HepG2 (cell line): ENCODE measurements around the gene PKP1. TPM values are rescaled to one million over a fixed set of nuclear protein-coding genes. Genes with fewer than 3 reads are reported as not detected.

Source experiments
- ATAC-seq: fragments of 200-7000 bp; cut with Tn5 transposase; 3 replicates; pipeline ENCODE4 v1.9.1; 2020; ENCODE audit warnings: mild to moderate bottlenecking, moderate library complexity
- BruUV-seq: library from RNA; stranded (reverse); fragments of 400-500 nt; replicated peaks from 2 replicates; lab custom pipeline; 2021; lab: Mats Ljungman, UMichigan
- CTCF ChIA-PET: fragments of 300-600 bp; formaldehyde crosslinking; extraction: SDS; loops from one replicate; lab custom pipeline; 2021; ENCODE audit warnings: low total read pairs, inconsistent platforms, low intra/inter-chr PET ratio; lab: Yijun Ruan, JAX
- POLR2A ChIA-PET: fragments of 350-600 bp; sonication (Branson Sonifier 250); formaldehyde crosslinking; loops from one replicate; lab custom pipeline; 2020; ENCODE audit warnings: antibody characterized with exemption, inconsistent platforms; lab: Yijun Ruan, JAX
- DNase-seq: peaks from one replicate; pipeline ENCODE4 v3.0.0-alpha.2; 2015; ENCODE audit warnings: low spot score
- FAIRE-seq: peaks from 3 replicates; lab custom pipeline; 2011; peaks lifted over from hg19 to GRCh38; lab: Jason Lieb, UNC
- H2AFZ ChIP-seq: one replicate; pipeline ENCODE4 v1.6.1; 2011; ENCODE audit warnings: low read length, inconsistent platforms
- H3K27ac ChIP-seq: fragments of 300-600 bp; 3 replicates; pipeline ENCODE4 v1.8.0; 2011; ENCODE audit warnings: mixed run types, mild to moderate bottlenecking, mixed read lengths, low read length, inconsistent platforms; ENCODE audit not compliant: insufficient read depth; ENCODE audit errors: extremely low read length
- H3K27me3 ChIP-seq, 2 experiments: fragments of 200-600 bp in 1 of 2; 2 replicates in 1 of 2; 3 replicates in 1 of 2; pipeline versions ENCODE4 v1.6.0 to v1.8.0; 2011; ENCODE audit warnings: low read length in 2 of 2, mild to moderate bottlenecking in 2 of 2, moderate library complexity in 2 of 2, inconsistent platforms in 1 of 2; ENCODE audit not compliant: insufficient read depth in 2 of 2, control insufficient read depth in 1 of 2
- H3K36me3 ChIP-seq, 2 experiments: fragments of 200-600 bp in 1 of 2; replicated peaks in 1 of 2; 2 replicates in 1 of 2; 3 replicates in 1 of 2; pipeline versions ENCODE4 v1.5.1 to v1.8.0; 2011; ENCODE audit warnings: low read length in 2 of 2, inconsistent platforms in 1 of 2; ENCODE audit not compliant: insufficient read depth in 2 of 2, control insufficient read depth in 1 of 2
- H3K4me1 ChIP-seq: 2 replicates; pipeline ENCODE4 v1.5.1; 2012; ENCODE audit warnings: low read length, inconsistent platforms; ENCODE audit not compliant: insufficient read depth
- H3K4me2 ChIP-seq: 2 replicates; pipeline ENCODE4 v1.6.0; 2011; ENCODE audit warnings: low read depth, low read length, inconsistent platforms
- H3K4me3 ChIP-seq, 3 experiments: fragments of 200-600 bp in 1 of 3; sonication (generic), shearing (Covaris generic) in 1 of 3; replicated peaks in 1 of 3; 2 replicates each; pipeline ENCODE4 v1.5.1; 2011 to 2016; ENCODE audit warnings: low read length in 3 of 3, inconsistent platforms in 2 of 3, low read depth in 2 of 3, mild to moderate bottlenecking in 2 of 3, control low read depth in 1 of 3, mixed read lengths in 1 of 3; ENCODE audit not compliant: insufficient read depth in 1 of 3
- H3K79me2 ChIP-seq: one replicate; pipeline ENCODE4 v1.6.1; 2011; ENCODE audit warnings: low read length, inconsistent platforms; ENCODE audit not compliant: insufficient read depth
- H3K9ac ChIP-seq: 2 replicates; pipeline ENCODE4 v1.6.0; 2011; ENCODE audit warnings: mild to moderate bottlenecking, low read depth, low read length, inconsistent platforms; ENCODE audit not compliant: insufficient read depth
- H3K9me3 ChIP-seq: 2 replicates; pipeline ENCODE4 v1.5.1; 2012; ENCODE audit warnings: mild to moderate bottlenecking, low read length
- H4K20me1 ChIP-seq: 2 replicates; pipeline ENCODE4 v1.6.0; 2011; ENCODE audit warnings: inconsistent platforms, mild to moderate bottlenecking, low read length, moderate library complexity; ENCODE audit not compliant: insufficient read depth
- ETV6 ChIP-seq: sonication (generic); formaldehyde crosslinking; conservative IDR thresholded peaks from 2 replicates; pipeline ENCODE4 v1.4.0; 2020; ENCODE audit warnings: missing genetic modification reagents
- IKZF4 ChIP-seq: sonication (generic); formaldehyde crosslinking; IDR thresholded peaks from 2 replicates; pipeline ENCODE4 v1.5.1; 2020; ENCODE audit warnings: borderline replicate concordance, mild to moderate bottlenecking, low read depth, missing genetic modification reagents; ENCODE audit errors: not compliant biosample characterization
- NR3C1 ChIP-seq: sonication (generic); formaldehyde crosslinking; IDR thresholded peaks from 2 replicates; pipeline ENCODE4 v1.4.0; 2020; ENCODE audit warnings: missing genetic modification reagents
- SNAI1 ChIP-seq: sonication (generic); formaldehyde crosslinking; IDR thresholded peaks from 2 replicates; pipeline ENCODE4 v1.5.0; 2020; ENCODE audit warnings: mild to moderate bottlenecking, missing genetic modification reagents, borderline replicate concordance
- ZNF10 ChIP-seq: sonication (generic); formaldehyde crosslinking; IDR thresholded peaks from 2 replicates; pipeline ENCODE4 v1.4.0; 2020; ENCODE audit warnings: mild to moderate bottlenecking, low read depth, missing genetic modification reagents, borderline replicate concordance
- ZNF282 ChIP-seq: fragments of 450-650 bp; IDR thresholded peaks from 2 replicates; pipeline ENCODE4 v1.6.1; 2018; ENCODE audit not compliant: partially characterized antibody
- WGBS: methylation state at CpG from one replicate; pipeline ENCODE4 v1.1.6; 2017; ENCODE audit warnings: low lambda C conversion rate; 5-methylcytosine and 5-hydroxymethylcytosine counted together
- in situ Hi-C: cut with HindIII; loops from 2 replicates; pipeline ENCODE4 v1.10.0; 2017; ENCODE audit warnings: low pct_unique_long_range_greater_than_20kb; ENCODE audit not compliant: extremely low pct_ligation_motif_present
- intact Hi-C: fragments of 100-400 bp; cut with micrococcal nuclease; formaldehyde crosslinking; loops from one replicate; pipeline ENCODE4 v1.10.0; 2022; ENCODE audit not compliant: unreplicated experiment
- polyA plus RNA-seq, 8 experiments: library from polyadenylated mRNA; depleted of rRNA in 3 of 8; stranded (reverse) in 7 of 8; unstranded in 1 of 8; fragments of >200 nt; fragmentation: Illumina TruSeq in 4 of 8; extraction: Trizol in 4 of 8; gene quantifications; 2 replicates each; pipeline versions ENCODE4 v1.2.1 to v1.2.3, GENCODE V29; 2011 to 2016; ENCODE audit warnings: low read depth in 4 of 8, missing spikeins in 1 of 8, mixed read lengths in 1 of 8; ENCODE audit not compliant: insufficient read depth in 1 of 8
- total RNA-seq, 5 experiments: library from RNA; depleted of rRNA; stranded (reverse); fragments of >200 nt; fragmentation: Illumina TruSeq; extraction: Trizol; gene quantifications; 2 replicates each; pipeline ENCODE4 v1.2.3, GENCODE V29; 2016; ENCODE audit warnings: low read depth in 1 of 5
- TF ChIP-seq, protein P1 (sequence below), 2 experiments: sonication (generic) in 1 of 2; formaldehyde crosslinking in 1 of 2; IDR thresholded peaks; 2 replicates each; pipeline versions ENCODE4 v1.4.0 to v1.6.1; 2018 to 2020; ENCODE audit warnings: missing genetic modification reagents in 2 of 2, borderline replicate concordance in 1 of 2, low read depth in 1 of 2, mild to moderate bottlenecking in 1 of 2, missing biosample characterization in 1 of 2
- TF ChIP-seq, protein P2 (sequence below): sonication (generic); formaldehyde crosslinking; conservative IDR thresholded peaks from 2 replicates; pipeline ENCODE4 v1.4.0; 2020; ENCODE audit warnings: missing genetic modification reagents
- TF ChIP-seq, protein P3 (sequence below): sonication (generic); formaldehyde crosslinking; conservative IDR thresholded peaks from 2 replicates; pipeline ENCODE4 v1.8.0; 2022; ENCODE audit warnings: low read depth, missing genetic modification reagents
- TF ChIP-seq, protein P4 (sequence below): sonication (generic); formaldehyde crosslinking; IDR thresholded peaks from 2 replicates; pipeline ENCODE4 v1.5.0; 2020; ENCODE audit warnings: missing genetic modification reagents

The PKP1 gene
- total and polyA plus RNA-seq, 2 of the 13 experiments (the other 11 are each of a cell fraction or from before 2014, with no cell fraction given) = not detected

DNA sequence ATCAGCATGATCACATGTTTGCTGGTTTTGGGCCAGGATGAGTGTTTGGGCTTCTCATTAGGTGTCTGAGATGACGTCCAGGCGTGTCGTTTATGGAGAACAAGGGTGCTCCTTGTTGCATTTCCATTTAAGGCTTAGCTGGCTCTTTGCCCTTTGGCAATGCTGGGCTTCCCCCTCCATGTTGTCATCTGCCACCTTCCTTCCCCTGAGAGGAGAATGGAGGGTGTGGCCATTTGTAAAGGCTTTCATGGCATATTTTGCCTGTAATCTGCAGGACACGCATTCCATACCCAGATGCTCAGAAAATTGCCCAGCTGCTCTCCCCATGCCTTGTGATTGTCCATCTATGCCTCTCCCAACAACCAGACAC is 27.7 kb downstream of the PKP1 start:
- TF ChIP-seq SNAI1 (CRISPR knock-in tag) (no peak), ZNF282 (no peak), IKZF4 (CRISPR knock-in tag) (no peak), NR3C1 (CRISPR knock-in tag) (no peak), ETV6 (no peak), ZNF10 (no peak)
- TF ChIP-seq, protein P1, sequence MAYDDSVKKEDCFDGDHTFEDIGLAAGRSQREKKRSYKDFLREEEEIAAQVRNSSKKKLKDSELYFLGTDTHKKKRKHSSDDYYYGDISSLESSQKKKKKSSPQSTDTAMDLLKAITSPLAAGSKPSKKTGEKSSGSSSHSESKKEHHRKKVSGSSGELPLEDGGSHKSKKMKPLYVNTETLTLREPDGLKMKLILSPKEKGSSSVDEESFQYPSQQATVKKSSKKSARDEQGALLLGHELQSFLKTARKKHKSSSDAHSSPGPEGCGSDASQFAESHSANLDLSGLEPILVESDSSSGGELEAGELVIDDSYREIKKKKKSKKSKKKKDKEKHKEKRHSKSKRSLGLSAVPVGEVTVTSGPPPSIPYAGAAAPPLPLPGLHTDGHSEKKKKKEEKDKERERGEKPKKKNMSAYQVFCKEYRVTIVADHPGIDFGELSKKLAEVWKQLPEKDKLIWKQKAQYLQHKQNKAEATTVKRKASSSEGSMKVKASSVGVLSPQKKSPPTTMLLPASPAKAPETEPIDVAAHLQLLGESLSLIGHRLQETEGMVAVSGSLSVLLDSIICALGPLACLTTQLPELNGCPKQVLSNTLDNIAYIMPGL (CRISPR knock-in tag; IDR thresholded peaks at IDR 0.05; ENCODE audit: borderline replicate concordance in 1 of 2, low read depth in 1 of 2) = no peak
- TF ChIP-seq, protein P2, sequence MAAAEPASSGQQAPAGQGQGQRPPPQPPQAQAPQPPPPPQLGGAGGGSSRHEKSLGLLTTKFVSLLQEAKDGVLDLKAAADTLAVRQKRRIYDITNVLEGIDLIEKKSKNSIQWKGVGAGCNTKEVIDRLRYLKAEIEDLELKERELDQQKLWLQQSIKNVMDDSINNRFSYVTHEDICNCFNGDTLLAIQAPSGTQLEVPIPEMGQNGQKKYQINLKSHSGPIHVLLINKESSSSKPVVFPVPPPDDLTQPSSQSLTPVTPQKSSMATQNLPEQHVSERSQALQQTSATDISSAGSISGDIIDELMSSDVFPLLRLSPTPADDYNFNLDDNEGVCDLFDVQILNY (CRISPR knock-in tag) = no peak
- TF ChIP-seq, protein P3, sequence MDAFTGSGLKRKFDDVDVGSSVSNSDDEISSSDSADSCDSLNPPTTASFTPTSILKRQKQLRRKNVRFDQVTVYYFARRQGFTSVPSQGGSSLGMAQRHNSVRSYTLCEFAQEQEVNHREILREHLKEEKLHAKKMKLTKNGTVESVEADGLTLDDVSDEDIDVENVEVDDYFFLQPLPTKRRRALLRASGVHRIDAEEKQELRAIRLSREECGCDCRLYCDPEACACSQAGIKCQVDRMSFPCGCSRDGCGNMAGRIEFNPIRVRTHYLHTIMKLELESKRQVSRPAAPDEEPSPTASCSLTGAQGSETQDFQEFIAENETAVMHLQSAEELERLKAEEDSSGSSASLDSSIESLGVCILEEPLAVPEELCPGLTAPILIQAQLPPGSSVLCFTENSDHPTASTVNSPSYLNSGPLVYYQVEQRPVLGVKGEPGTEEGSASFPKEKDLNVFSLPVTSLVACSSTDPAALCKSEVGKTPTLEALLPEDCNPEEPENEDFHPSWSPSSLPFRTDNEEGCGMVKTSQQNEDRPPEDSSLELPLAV (CRISPR knock-in tag) = no peak
- TF ChIP-seq, protein P4, sequence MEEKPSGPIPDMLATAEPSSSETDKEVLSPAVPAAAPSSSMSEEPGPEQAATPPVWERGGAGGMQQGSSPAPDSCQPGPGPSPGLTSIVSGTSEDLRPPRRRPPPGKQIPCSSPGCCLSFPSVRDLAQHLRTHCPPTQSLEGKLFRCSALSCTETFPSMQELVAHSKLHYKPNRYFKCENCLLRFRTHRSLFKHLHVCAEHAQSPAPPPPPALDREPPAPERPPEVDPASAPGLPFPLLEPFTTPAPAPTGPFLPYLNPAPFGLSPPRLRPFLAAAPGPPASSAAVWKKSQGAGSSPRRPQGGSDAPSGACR (CRISPR knock-in tag) = no peak
- Histone ChIP-seq H3K79me2 (no peaks in the 10 kb centered on the region), H3K9me3 (no peaks in the 10 kb centered on the region), H3K9ac (no peak overlapping the region), H2AFZ (no peak overlapping the region), H3K36me3 (no peaks in the 10 kb centered on the region), H4K20me1 (no peaks in the 10 kb centered on the region), H3K27me3 (peaks cover 1 to 16% of the 10 kb centered on the region in 2 experiments; a peak in 2 of 5 replicates), H3K4me3 (no peak overlapping the region), H3K27ac (no peak overlapping the region), H3K4me1 (peaks cover 10% of the 10 kb centered on the region), H3K4me2 (no peak overlapping the region)
- DNase-seq (no peak), FAIRE-seq (no peak), ATAC-seq (no peak)
- intact Hi-C loops = no loop called here
- in situ Hi-C loops = no loop called here
- WGBS = 32% methylated on average over 4 of the region's 4 CpGs
- BruUV-seq = no TSS peak
- POLR2A ChIA-PET = no interaction called here
- CTCF ChIA-PET = no interaction called here
